HEK293 (cell line): Measurements from ENCODE around the gene IRS1.

Source experiments
- GLI4 ChIP-seq: fragments of 450-650 bp; formaldehyde crosslinking; IDR thresholded peaks from 2 replicates; pipeline ENCODE4 v1.5.1; 2016; ENCODE audit warnings: missing biosample characterization, missing genetic modification characterization
- TCF7L2 ChIP-seq: IDR thresholded peaks from 2 replicates; pipeline ENCODE4 v1.6.1; 2011; ENCODE audit warnings: low read depth, mild to moderate bottlenecking, inconsistent platforms, low read length, moderate library complexity, borderline replicate concordance
- YY1 ChIP-seq: fragments of 450-650 bp; formaldehyde crosslinking; IDR thresholded peaks from 2 replicates; pipeline ENCODE4 v1.5.1; 2018; ENCODE audit warnings: missing biosample characterization, missing genetic modification characterization
- ZFHX2 ChIP-seq: fragments of 450-650 bp; formaldehyde crosslinking; conservative IDR thresholded peaks from 2 replicates; pipeline ENCODE4 v1.5.1; 2016; ENCODE audit warnings: missing biosample characterization, missing genetic modification characterization
- ZNF510 ChIP-seq: fragments of 450-650 bp; formaldehyde crosslinking; IDR thresholded peaks from 2 replicates; pipeline ENCODE4 v1.5.1; 2018; ENCODE audit warnings: mild to moderate bottlenecking, missing genetic modification characterization, missing biosample characterization; ENCODE audit not compliant: insufficient replicate concordance
- ZNF768 ChIP-seq: fragments of 450-650 bp; formaldehyde crosslinking; IDR thresholded peaks from 2 replicates; pipeline ENCODE4 v1.5.1; 2018; ENCODE audit warnings: missing biosample characterization, mild to moderate bottlenecking, missing genetic modification characterization
- TF ChIP-seq, protein P1 (sequence below): fragments of 450-650 bp; formaldehyde crosslinking; optimal IDR thresholded peaks from 2 replicates; pipeline ENCODE3; 2016; ENCODE audit warnings: missing biosample characterization, mild to moderate bottlenecking, missing genetic modification characterization
- TF ChIP-seq, protein P2 (sequence below): fragments of 450-650 bp; formaldehyde crosslinking; IDR thresholded peaks from 2 replicates; pipeline ENCODE4 v1.5.1; 2016; ENCODE audit warnings: missing biosample characterization, missing genetic modification characterization
- TF ChIP-seq, protein P3 (sequence below): fragments of 450-650 bp; formaldehyde crosslinking; IDR thresholded peaks from 2 replicates; pipeline ENCODE4 v1.5.1; 2016; ENCODE audit warnings: missing biosample characterization, missing genetic modification characterization
- TF ChIP-seq, protein P4 (sequence below): fragments of 450-650 bp; formaldehyde crosslinking; IDR thresholded peaks from 2 replicates; pipeline ENCODE4 v1.5.1; 2016; ENCODE audit warnings: missing biosample characterization, missing genetic modification characterization

DNA sequence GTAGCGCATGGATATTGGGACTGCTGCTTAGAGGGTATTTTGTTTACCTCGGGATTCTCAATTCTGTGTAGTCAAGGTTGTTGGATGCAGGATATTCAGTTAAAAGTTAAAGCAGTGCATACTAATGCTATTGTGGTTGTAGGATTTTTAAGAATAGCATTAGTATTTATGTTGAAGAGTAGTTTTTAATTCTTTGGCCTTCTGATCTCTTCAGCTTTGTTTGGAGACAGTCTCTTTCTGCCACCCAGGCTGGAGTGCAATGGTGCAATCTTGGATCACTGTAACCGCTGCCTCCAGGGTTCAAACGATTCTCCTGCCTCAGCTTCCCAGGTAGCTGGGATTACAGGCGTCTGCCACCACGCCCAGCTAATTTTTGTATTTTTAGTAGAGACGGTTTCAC lies 37.7 kb upstream of the IRS1 start:
- TF ChIP-seq, protein P1, sequence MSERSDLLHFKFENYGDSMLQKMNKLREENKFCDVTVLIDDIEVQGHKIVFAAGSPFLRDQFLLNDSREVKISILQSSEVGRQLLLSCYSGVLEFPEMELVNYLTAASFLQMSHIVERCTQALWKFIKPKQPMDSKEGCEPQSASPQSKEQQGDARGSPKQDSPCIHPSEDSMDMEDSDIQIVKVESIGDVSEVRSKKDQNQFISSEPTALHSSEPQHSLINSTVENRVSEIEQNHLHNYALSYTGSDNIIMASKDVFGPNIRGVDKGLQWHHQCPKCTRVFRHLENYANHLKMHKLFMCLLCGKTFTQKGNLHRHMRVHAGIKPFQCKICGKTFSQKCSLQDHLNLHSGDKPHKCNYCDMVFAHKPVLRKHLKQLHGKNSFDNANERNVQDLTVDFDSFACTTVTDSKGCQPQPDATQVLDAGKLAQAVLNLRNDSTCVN: no peak
- TF ChIP-seq, protein P2, sequence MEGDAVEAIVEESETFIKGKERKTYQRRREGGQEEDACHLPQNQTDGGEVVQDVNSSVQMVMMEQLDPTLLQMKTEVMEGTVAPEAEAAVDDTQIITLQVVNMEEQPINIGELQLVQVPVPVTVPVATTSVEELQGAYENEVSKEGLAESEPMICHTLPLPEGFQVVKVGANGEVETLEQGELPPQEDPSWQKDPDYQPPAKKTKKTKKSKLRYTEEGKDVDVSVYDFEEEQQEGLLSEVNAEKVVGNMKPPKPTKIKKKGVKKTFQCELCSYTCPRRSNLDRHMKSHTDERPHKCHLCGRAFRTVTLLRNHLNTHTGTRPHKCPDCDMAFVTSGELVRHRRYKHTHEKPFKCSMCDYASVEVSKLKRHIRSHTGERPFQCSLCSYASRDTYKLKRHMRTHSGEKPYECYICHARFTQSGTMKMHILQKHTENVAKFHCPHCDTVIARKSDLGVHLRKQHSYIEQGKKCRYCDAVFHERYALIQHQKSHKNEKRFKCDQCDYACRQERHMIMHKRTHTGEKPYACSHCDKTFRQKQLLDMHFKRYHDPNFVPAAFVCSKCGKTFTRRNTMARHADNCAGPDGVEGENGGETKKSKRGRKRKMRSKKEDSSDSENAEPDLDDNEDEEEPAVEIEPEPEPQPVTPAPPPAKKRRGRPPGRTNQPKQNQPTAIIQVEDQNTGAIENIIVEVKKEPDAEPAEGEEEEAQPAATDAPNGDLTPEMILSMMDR (tag by site-specific recombination): no peak
- TF ChIP-seq, protein P3, sequence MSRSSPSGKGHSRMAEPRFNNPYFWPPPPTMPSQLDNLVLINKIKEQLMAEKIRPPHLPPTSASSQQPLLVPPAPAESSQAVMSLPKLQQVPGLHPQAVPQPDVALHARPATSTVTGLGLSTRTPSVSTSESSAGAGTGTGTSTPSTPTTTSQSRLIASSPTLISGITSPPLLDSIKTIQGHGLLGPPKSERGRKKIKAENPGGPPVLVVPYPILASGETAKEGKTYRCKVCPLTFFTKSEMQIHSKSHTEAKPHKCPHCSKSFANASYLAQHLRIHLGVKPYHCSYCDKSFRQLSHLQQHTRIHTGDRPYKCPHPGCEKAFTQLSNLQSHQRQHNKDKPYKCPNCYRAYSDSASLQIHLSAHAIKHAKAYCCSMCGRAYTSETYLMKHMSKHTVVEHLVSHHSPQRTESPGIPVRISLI (tag by site-specific recombination): no peak
- TF ChIP-seq, protein P4, sequence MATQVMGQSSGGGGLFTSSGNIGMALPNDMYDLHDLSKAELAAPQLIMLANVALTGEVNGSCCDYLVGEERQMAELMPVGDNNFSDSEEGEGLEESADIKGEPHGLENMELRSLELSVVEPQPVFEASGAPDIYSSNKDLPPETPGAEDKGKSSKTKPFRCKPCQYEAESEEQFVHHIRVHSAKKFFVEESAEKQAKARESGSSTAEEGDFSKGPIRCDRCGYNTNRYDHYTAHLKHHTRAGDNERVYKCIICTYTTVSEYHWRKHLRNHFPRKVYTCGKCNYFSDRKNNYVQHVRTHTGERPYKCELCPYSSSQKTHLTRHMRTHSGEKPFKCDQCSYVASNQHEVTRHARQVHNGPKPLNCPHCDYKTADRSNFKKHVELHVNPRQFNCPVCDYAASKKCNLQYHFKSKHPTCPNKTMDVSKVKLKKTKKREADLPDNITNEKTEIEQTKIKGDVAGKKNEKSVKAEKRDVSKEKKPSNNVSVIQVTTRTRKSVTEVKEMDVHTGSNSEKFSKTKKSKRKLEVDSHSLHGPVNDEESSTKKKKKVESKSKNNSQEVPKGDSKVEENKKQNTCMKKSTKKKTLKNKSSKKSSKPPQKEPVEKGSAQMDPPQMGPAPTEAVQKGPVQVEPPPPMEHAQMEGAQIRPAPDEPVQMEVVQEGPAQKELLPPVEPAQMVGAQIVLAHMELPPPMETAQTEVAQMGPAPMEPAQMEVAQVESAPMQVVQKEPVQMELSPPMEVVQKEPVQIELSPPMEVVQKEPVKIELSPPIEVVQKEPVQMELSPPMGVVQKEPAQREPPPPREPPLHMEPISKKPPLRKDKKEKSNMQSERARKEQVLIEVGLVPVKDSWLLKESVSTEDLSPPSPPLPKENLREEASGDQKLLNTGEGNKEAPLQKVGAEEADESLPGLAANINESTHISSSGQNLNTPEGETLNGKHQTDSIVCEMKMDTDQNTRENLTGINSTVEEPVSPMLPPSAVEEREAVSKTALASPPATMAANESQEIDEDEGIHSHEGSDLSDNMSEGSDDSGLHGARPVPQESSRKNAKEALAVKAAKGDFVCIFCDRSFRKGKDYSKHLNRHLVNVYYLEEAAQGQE: no peak
- TF ChIP-seq ZNF768: no peak
- no peak for TF ChIP-seq TCF7L2
- no peak for TF ChIP-seq ZNF510
- TF ChIP-seq YY1 (tag by site-specific recombination): no peak
- no peak for TF ChIP-seq ZFHX2 (tag by site-specific recombination)
- no peak for TF ChIP-seq GLI4 (tag by site-specific recombination)
